GM23248 (cell line): ENCODE data around the gene CERS2.

Experiments
- EZH2 ChIP-seq: fragments of 200-600 bp; sonication (generic); IDR thresholded peaks from 2 replicates; pipeline ENCODE4 v1.6.1; 2018; ENCODE audit warnings: antibody characterized with exemption, mild to moderate bottlenecking; ENCODE audit not compliant: insufficient read depth, poor library complexity, severe bottlenecking
- EZH2phosphoT487 ChIP-seq: fragments of 200-600 bp; sonication (generic); IDR thresholded peaks from 2 replicates; pipeline ENCODE4 v1.6.1; 2018; ENCODE audit warnings: antibody characterized with exemption, moderate library complexity, mild to moderate bottlenecking, low read depth; ENCODE audit not compliant: insufficient read depth

DNA sequence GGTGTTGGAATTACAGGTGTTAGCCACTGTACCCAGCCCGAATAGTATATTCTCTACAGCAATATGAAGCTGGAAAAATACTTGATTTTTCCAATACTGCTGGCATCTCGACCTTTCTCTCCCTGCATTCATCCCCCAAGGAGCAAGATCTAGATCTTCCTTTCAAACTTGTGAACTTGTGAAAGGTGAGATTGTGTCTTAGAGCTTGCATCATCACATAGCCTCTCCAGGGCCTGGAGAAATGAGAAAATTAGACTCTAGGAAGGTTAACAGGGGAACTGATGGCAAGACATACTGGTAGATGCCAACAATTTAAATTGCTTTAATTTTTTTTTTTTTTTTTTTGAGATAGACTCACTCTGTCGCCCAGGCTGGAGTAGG lies 35.7 kb upstream of the CERS2 start:
- TF ChIP-seq EZH2phosphoT487 (no peak), EZH2 (no peak)
